Measurements from ENCODE around the gene BRCC3. TPM values are rescaled to one million over a fixed set of nuclear protein-coding genes. Genes with fewer than 3 reads are reported as not detected.

Gene BRCC3
- total RNA-seq, 3 donors from 2014 or later (not counting 1 experiment from before 2014, with no cell fraction given): 15.0 to 20.8 (median 17.9) TPM

- Mint-ChIP-seq H3K36me3 (peaks cover 7% of the 10 kb centered on the region), H3K4me3 (no peak overlapping the region), H3K9me3 (no peaks in the 10 kb centered on the region), H3K27ac (no peak overlapping the region), H3K4me1 (no peaks in the 10 kb centered on the region), H3K27me3 (ENCODE audit: low read depth in 2 of 2) (no peaks in the 10 kb centered on the region)
- no peaks in the 10 kb centered on the region for H3K9me3 ChIP-seq (ENCODE audit: control insufficient read depth, insufficient read depth, low read length)
- no peak overlapping the region for H3K27ac ChIP-seq (ENCODE audit: low read length)
- no CpG with 5 or more reads among the region's 2 CpGs for WGBS (ENCODE audit: insufficient coverage)
- peaks cover 4% of the 10 kb centered on the region for H3K36me3 ChIP-seq (ENCODE audit: control insufficient read depth, insufficient read depth, low read length)
- ATAC-seq: no peak
- TF ChIP-seq, protein P1, sequence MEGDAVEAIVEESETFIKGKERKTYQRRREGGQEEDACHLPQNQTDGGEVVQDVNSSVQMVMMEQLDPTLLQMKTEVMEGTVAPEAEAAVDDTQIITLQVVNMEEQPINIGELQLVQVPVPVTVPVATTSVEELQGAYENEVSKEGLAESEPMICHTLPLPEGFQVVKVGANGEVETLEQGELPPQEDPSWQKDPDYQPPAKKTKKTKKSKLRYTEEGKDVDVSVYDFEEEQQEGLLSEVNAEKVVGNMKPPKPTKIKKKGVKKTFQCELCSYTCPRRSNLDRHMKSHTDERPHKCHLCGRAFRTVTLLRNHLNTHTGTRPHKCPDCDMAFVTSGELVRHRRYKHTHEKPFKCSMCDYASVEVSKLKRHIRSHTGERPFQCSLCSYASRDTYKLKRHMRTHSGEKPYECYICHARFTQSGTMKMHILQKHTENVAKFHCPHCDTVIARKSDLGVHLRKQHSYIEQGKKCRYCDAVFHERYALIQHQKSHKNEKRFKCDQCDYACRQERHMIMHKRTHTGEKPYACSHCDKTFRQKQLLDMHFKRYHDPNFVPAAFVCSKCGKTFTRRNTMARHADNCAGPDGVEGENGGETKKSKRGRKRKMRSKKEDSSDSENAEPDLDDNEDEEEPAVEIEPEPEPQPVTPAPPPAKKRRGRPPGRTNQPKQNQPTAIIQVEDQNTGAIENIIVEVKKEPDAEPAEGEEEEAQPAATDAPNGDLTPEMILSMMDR (IDR thresholded peaks at IDR 0.05): no peak
- no peaks in the 10 kb centered on the region for H3K4me1 ChIP-seq (ENCODE audit: control insufficient read depth, insufficient read depth, low read length)
- intact Hi-C loops (cut with micrococcal nuclease): no loop called here
- H3K4me3 ChIP-seq (ENCODE audit: low read length): no peak overlapping the region
- DNase-seq: no peak
- no peaks in the 10 kb centered on the region for H3K27me3 ChIP-seq (ENCODE audit: control insufficient read depth, insufficient read depth, low read length)
Observed at GRCh38 chrX:155105919-155106318, 34.6 kb downstream of the BRCC3 start.

DNA sequence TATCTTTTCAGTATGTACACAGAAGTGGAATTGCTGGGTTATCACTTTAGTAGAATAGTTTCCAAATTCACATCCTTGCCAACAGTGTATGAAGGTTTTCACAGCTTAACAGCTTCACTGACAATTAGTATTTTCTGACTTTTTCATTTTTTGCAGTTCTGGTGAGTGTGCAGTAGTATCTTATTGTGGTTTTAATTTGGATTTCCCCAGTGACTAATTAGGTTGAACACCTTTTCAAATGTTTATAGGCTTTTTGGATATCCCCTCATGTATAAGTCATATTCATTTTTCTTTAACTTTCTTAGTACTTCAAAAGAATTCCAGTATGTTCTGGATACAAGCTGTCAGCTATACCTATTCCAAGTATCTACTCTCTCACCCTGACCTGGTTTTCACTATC lies 37.1 kb downstream of the BRCC3 start:
- ATAC-seq: no peak
- H3K27ac ChIP-seq (ENCODE audit: low read length): no peak overlapping the region
- Mint-ChIP-seq H3K36me3 (peaks cover 7% of the 10 kb centered on the region), H3K4me1 (no peaks in the 10 kb centered on the region), H3K27ac (no peak overlapping the region), H3K27me3 (ENCODE audit: low read depth in 2 of 2) (no peaks in the 10 kb centered on the region), H3K4me3 (no peak overlapping the region), H3K9me3 (no peaks in the 10 kb centered on the region)
- no peaks in the 10 kb centered on the region for H3K4me1 ChIP-seq (ENCODE audit: control insufficient read depth, insufficient read depth, low read length)
- intact Hi-C loops (cut with micrococcal nuclease): no loop called here
- H3K27me3 ChIP-seq (ENCODE audit: control insufficient read depth, insufficient read depth, low read length): no peaks in the 10 kb centered on the region
- DNase-seq: no peak
- H3K36me3 ChIP-seq (ENCODE audit: control insufficient read depth, insufficient read depth, low read length): peaks cover 2% of the 10 kb centered on the region
- no peak overlapping the region for H3K4me3 ChIP-seq (ENCODE audit: low read length)
- TF ChIP-seq, protein P1 (IDR thresholded peaks at IDR 0.05): no peak
- no peaks in the 10 kb centered on the region for H3K9me3 ChIP-seq (ENCODE audit: control insufficient read depth, insufficient read depth, low read length)

DNA sequence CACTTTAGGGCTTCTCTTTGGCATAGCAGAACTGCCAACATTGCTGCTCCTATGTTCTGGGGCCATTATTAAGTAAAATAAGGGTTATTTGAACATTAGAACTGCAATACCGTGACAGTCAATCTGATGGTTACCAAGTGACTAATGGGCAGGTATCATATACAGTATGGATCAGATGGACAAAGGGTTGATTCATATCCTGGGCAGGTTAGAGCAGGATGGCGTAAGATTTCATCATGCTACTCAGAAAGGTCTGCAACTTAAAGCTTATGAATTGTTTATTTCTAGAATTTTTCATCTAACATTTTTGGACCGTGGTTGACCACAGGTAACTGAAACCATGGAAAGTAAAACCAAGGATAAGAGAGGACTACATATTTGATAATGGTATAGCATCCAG lies 40.9 kb downstream of the BRCC3 start:
- intact Hi-C loops (cut with micrococcal nuclease): no loop called here
- H3K27me3 Mint-ChIP-seq (ENCODE audit: low read depth in 2 of 2): no peaks in the 10 kb centered on the region
- 100% methylated on average over 1 of the region's 3 CpGs for WGBS (ENCODE audit: insufficient coverage)
- ATAC-seq (no peak), DNase-seq (no peak)
- no peak overlapping the region for H3K4me3 Mint-ChIP-seq
- peaks cover 10% of the 10 kb centered on the region for H3K36me3 ChIP-seq (ENCODE audit: control insufficient read depth, insufficient read depth, low read length)
- no peak overlapping the region for H3K4me3 ChIP-seq (ENCODE audit: low read length)
- H3K4me1 Mint-ChIP-seq: no peaks in the 10 kb centered on the region
- no peaks in the 10 kb centered on the region for H3K9me3 ChIP-seq (ENCODE audit: control insufficient read depth, insufficient read depth, low read length)
- H3K4me1 ChIP-seq (ENCODE audit: control insufficient read depth, insufficient read depth, low read length): no peaks in the 10 kb centered on the region
- TF ChIP-seq, protein P1 (IDR thresholded peaks at IDR 0.05): no peak
- no peaks in the 10 kb centered on the region for H3K36me3 Mint-ChIP-seq
- H3K27me3 ChIP-seq (ENCODE audit: control insufficient read depth, insufficient read depth, low read length): no peaks in the 10 kb centered on the region
- H3K27ac ChIP-seq (ENCODE audit: low read length): no peak overlapping the region
- no peaks in the 10 kb centered on the region for H3K9me3 Mint-ChIP-seq
- H3K27ac Mint-ChIP-seq: no peak overlapping the region

GRCh38 chrX:155113097-155113496 lies 41.8 kb downstream of the BRCC3 start:
- H3K4me3 ChIP-seq (ENCODE audit: low read length): no peak overlapping the region
- intact Hi-C loops (cut with micrococcal nuclease): no loop called here
- H3K4me3 Mint-ChIP-seq: no peak overlapping the region
- TF ChIP-seq, protein P1 (IDR thresholded peaks at IDR 0.05): no peak
- DNase-seq (no peak), ATAC-seq (no peak)
- H3K4me1 Mint-ChIP-seq: no peaks in the 10 kb centered on the region
- no peaks in the 10 kb centered on the region for H3K27me3 ChIP-seq (ENCODE audit: control insufficient read depth, insufficient read depth, low read length)
- H3K9me3 Mint-ChIP-seq: no peaks in the 10 kb centered on the region
- H3K36me3 ChIP-seq (ENCODE audit: control insufficient read depth, insufficient read depth, low read length): peaks cover 8% of the 10 kb centered on the region
- H3K4me1 ChIP-seq (ENCODE audit: control insufficient read depth, insufficient read depth, low read length): no peaks in the 10 kb centered on the region
- no peaks in the 10 kb centered on the region for H3K36me3 Mint-ChIP-seq
- no peaks in the 10 kb centered on the region for H3K9me3 ChIP-seq (ENCODE audit: control insufficient read depth, insufficient read depth, low read length)
- no peaks in the 10 kb centered on the region for H3K27me3 Mint-ChIP-seq (ENCODE audit: low read depth in 2 of 2)
- 100% methylated on average over 1 of the region's 4 CpGs for WGBS (ENCODE audit: insufficient coverage)
- H3K27ac ChIP-seq (ENCODE audit: low read length): no peak overlapping the region
- no peak overlapping the region for H3K27ac Mint-ChIP-seq
